SIG-M5 (cell line): Measurements from ENCODE around the gene MED25.

Experiments used
- DNase-seq: peaks from one replicate; lab custom pipeline; 2025; lab: John Stamatoyannopoulos, UW

MED25 gene

DNA sequence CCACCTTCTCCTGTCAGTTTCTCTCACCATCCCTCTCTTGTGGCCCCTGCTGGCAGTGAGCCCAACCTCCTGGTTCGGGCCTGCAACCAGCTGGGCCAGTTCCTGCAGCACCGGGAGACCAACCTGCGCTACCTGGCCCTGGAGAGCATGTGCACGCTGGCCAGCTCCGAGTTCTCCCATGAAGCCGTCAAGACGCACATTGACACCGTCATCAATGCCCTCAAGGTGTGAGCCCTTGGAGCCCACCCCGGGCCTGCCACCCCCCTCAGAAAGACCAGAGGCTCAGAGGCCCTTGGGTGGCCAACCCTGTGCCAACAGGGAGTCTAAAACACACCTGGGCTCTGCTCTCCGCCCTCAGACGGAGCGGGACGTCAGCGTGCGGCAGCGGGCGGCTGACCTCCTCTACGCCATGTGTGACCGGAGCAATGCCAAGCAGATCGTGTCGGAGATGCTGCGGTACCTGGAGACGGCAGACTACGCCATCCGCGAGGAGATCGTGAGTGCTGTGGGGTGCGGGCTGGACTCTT is 18.8 kb upstream of the MED25 start:
- DNase-seq = no peak

DNA sequence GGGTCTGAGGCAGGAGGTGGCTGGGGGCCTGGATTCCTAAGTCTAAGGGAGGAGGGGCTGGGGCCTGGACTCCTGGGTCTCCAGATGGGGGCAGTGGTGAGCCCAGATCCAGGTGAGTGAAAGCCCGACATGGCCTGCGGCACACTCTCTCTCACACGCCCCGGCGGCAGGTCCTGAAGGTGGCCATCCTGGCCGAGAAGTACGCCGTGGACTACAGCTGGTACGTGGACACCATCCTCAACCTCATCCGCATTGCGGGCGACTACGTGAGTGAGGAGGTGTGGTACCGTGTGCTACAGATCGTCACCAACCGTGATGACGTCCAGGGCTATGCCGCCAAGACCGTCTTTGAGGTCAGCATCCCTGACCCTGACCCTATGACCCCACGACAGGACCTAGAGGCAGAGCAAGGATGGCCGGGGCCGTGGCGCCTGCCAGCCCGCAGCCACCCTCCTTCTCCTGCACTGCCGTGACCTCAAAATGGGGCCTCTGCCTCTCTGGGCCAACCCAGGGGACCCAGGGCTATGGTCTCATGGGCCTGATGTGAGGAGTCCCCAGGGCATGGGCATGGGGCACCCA is 18.2 kb upstream of the MED25 start:
- no peak for DNase-seq

DNA sequence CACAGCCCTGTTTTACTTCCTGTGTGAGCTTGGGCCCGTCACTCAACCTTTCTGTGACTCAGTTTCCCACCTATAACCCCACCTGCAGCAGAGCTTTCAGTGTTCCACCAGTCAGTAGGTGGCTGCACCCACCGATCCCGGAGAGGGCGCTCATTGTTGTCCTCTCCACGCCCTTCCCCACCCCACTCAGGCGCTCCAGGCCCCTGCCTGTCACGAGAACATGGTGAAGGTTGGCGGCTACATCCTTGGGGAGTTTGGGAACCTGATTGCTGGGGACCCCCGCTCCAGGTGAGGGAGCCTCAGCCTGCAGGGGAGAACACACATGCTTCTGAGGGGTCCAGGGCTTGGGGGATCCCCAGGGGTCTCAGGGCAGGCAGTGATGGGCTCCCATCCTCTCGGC is 17.3 kb upstream of the MED25 start:
- no peak for DNase-seq

DNA sequence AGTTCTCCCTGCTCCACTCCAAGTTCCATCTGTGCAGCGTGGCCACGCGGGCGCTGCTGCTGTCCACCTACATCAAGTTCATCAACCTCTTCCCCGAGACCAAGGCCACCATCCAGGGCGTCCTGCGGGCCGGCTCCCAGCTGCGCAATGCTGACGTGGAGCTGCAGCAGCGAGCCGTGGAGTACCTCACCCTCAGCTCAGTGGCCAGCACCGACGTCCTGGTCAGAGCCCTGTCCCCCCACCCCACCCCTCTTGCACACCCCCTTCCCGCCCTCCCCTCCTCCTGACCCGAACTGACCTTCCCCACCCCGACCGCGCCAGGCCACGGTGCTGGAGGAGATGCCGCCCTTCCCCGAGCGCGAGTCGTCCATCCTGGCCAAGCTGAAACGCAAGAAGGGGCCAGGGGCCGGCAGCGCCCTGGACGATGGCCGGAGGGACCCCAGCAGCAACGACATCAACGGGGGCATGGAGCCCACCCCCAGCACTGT is 16.6 kb upstream of the MED25 start:
- DNase-seq = no peak

DNA sequence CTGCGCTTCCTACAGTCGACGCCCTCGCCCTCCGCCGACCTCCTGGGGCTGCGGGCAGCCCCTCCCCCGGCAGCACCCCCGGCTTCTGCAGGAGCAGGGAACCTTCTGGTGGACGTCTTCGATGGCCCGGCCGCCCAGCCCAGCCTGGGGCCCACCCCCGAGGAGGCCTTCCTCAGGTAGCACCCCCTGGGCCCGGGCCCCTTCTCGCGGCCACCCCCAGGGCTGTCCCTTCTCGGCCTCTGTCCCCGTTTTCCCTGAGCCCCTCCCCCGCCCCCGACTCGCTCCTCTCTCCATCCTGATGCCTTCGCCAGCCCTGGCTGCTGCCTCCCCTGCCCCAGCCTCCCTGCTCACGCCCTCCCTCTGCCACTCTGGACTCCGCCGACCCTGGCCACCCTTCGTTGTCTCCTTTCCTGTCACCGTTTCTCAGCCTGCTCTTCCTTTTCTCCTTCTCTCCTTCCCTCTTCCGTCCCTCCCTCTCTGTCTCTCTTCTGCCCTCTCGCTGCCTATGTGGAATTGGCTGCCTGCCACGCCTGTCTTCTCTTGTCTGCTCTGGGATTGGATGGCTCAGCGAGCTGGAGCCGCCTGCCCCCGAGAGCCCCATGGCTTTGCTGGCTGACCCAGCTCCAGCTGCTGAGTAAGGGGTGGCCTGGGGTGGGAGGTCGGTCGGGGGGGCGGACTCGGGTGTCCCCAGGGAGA is 16.0 kb upstream of the MED25 start:
- no peak for DNase-seq

DNA sequence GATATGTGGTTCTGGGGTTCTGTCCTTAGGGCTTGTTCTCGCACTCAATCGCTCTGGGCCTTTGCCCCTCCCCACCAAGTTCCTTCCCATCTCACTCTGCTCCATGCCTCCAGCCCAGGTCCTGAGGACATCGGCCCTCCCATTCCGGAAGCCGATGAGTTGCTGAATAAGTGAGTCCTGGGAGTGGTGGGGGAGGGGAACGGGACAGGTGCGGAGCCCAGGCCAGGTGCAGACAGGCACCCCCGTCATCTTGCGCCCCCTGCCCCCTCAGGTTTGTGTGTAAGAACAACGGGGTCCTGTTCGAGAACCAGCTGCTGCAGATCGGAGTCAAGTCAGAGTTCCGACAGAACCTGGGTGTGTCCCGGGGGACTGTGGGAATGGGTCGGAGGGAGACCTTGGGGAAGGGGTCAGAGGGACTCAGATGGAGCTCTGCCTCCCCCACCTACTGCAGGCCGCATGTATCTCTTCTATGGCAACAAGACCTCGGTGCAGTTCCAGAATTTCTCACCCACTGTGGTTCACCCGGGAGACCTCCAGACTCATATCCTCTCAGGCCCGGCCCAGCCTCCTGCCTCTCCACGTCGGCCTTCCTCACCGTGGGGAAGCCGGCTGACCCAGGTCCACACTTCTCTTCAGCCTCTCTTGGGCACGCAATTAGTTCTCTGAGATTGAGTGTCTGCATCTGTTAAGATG is 15.1 kb upstream of the MED25 start:
- no peak for DNase-seq

DNA sequence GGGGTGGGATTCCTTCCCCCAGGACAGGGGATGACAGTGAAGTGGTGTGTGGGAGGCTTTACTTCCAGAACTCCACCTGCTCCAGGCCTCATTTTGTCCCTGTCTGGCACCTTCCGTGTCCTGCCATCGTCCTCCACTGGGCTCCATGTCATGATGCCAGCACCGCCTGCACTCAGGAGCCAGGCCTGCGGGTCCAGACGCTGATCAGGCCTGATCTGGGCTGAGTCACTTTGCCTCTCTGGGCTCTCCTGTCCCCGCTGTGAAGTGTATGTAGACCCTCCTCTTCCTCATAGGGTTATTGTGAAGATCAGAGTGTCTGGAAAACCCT is 14.6 kb upstream of the MED25 start:
- no peak for DNase-seq

DNA sequence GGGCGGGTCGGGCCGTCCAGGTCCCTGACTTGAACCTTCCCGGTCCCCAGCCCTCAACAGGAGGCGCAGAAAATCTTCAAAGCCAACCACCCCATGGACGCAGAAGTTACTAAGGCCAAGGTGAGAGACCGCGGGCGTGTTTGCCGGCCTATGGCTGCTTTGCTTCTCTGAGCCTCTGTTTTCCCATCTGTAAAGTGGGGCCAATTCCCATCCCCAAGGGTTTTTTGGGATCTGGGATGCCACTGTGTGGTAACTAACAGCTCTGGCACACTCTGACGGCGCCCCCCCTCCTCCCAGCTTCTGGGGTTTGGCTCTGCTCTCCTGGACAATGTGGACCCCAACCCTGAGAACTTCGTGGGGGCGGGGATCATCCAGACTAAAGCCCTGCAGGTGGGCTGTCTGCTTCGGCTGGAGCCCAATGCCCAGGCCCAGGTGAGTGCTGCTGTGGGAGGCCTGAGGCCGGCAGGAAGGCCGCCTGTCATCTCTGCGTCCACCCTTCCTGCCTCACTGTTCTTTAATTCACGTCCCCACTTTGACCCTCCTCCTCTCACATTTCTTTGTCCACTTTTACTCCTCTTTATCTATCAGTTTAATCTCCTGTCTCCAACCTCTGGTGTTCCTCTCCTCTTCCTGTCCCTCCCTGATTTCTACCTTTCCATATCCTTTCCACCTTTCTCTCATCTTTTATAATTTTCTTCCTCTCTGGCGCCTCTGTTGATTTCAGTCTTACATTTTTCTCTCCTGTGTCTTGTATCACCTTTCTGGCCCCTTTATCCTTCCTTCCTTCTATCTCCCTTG is 12.1 kb upstream of the MED25 start:
- DNase-seq = no peak

DNA sequence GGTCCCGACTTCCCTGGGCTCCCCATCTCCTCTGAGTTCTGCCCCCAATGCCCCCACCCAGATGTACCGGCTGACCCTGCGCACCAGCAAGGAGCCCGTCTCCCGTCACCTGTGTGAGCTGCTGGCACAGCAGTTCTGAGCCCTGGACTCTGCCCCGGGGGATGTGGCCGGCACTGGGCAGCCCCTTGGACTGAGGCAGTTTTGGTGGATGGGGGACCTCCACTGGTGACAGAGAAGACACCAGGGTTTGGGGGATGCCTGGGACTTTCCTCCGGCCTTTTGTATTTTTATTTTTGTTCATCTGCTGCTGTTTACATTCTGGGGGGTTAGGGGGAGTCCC is 11.5 kb upstream of the MED25 start:
- no peak for DNase-seq

DNA sequence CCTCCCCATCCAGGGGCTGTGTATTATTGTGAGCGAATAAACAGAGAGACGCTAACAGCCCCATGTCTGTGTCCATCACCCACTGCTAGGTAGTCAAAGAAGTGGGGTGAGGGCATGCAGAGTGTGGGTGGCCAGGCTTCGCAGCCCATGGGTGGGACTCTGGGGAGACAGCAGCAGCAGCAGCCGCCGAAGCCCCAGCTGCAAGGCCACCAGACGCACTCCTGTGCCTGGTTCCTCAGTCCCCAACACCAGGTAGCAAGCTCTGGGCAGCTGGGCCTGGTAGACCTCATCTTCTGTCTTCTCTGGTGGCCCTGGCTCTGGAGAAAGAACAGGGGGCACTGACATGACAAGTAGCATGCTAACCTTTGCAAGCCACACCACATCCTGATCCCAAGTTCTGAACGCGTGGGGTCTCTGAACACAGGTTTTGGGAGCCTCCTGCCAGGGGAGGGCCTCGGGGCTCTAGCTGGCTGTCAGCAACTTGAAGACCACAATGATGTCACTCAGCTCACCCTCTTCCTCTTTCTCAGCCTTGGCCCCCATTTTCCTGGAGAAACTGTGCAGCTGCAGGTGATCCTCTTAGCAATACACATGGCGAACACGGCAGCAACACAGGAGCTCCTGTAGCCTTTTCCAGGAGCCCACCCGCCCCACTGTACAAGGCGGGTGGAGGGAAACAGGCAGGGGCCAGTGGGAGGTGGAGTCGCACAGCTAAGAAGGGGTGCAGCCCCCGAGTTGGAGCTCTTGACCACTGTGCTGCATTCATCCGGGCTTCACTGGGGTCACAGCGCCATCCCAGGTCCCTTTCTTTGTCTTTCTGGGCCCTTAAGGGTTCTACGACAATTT is 10.8 kb upstream of the MED25 start:
- no peak for DNase-seq

DNA sequence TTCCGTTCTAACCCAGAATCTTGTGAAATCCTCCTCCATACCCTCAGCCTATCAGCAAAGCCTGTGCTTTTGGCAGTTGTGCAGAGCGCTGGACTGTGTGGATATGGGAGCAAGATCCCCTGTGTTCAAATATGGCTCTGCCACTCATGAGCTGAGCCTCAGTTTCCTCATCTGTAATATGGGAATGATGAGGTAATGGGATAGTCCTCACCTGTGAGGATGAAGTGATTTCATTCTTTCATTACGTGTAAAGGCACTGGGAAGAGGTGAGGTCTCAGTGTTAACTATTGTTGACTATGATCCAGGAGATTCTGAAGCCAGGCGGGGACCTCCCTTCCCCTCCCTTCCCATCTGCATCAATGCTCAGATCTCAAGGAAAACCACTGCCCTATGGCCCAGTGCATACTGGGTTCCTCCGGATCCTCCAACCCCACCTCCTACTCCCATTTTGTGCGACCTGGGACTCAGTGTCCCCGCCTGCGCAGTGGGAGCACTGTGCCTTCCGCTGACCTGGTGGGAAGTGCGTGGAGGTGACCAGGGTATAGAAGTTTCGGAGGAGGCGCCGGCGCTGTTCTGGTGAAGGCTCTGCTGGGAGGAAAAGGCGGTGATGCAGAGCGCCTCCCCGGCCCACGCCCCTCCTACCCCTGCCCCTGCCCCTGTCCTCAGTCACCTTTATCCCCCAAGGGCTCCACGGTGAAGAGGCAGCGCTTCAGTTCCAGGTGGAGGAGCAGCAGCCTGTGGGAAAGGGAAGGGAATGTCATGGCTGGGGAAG is 10.0 kb upstream of the MED25 start:
- no peak for DNase-seq

DNA sequence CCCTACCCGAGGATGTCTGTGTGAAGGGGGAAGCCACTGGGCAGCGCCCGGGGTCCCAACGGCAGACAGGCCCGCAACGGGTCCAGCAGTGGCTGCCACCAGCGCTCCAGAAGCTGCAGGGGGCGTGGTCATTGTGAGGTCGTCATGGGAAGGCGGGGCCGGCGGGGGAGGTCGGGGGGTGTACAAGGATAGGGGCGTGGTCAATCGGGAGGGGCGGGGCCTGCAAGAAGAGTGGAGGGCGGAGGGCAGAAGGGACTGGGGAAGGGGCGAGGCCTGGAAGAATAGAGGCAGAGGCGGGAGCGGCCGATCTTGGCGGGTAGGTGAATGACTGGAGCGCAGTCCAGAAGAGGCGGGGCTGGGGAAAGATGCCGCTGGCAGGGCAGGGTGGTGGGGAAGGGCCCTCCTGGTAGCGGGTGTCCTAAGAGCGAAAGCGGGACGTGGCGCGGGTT is 9.4 kb upstream of the MED25 start:
- no peak for DNase-seq

DNA sequence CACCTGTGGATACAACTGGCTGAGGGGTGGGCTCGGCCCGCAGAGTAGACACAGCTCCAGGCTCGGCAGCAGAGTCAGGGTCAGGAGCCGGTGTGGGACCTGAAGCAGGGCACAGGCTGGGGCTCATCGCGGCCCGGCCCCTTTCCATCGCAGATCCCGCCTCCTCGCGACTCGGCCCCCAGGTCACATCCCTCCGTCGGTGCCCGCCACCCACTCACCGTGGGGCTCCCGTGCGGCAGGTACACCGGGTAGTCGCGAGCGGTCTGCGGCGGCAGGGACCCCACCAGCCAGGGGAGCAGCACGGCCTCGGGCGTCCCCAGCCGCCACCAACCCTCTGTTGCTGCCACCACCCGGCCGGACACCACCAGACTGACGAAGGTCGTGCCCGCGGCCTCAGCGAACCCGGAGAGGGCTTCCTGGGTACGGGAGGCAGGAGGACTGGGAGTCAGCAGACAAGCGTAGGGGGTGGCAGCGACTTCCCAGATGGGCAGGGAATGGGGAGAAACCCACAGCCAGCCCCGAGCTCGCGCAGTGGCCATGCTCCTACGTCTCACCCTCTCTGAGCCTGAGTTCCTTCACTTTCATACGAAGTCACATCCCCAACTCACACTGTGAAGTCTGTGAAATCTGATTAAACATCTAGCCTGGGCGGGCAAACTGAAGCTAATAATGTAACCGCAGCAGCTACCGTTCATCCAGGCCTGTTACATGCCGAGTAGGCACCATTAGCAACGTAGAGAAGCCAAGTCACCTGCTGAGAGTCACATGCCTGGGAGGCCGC is 8.7 kb upstream of the MED25 start:
- DNase-seq = no peak

DNA sequence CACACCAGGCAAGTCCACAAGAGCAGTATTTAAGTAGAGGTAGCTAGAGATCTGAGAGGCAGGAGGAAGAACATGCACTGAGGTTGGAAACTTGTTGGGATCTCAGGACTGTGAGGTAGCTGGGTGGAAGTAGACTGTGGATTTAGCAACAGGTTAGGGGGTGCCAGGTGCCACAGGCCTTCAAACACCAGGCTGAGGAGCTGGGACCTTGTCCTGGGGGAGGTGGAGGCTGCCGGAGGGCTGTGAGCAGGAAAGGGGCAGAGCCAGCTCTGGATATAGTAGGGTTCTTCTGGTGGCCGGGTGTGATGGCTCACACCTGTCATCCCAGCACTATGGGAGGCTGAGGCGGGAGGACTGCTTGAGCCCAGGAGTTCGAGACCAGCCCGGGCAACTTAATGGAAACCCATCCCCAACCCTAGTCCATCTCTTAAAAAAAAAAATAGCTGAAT is 8.1 kb upstream of the MED25 start:
- no peak for DNase-seq

DNA sequence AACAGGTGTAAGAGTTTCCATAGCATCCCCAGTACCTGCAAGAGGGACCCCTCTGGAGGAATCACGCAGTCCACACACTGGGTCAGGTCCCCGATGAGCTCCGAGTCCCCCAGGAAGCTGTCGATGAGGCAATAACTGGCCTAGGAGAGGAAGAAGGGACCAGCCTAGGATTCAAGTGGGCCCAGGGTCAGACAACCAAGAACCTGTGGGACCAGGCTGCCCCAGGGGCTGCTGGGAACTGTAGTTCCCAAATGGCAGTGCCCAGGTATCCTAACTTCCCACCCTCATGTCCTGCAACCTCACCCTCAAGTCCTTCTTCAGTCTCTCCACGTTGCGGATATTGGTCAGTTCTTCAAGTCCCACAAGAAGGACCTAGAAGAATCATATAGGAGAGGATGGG is 6.8 kb upstream of the MED25 start:
- no peak for DNase-seq

DNA sequence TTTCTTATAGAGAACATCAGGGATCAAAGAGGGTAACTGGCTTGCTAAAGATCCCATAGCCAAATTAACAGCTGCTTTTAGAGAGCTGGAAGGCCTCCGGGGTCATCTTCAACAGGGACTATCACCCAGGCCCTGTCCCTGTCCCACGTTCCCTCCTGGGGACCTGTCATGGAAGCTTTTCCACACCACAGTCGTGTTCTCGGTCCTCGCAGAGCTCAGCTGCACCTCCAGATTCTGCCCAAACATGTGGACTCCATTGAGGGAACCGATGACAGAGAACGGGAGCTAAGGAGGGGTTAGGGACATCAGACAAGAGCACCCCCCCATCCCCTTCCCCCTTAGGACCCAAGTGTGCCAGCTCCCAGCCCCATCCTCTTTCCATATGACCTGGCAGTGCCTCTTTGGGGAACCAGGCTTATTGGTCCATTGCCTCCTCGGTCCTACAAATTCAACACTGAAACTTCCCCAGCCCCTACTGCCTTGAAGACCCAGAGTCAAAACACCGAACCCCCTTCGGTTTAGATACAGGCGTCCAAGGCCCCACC is 5.6 kb upstream of the MED25 start:
- no peak for DNase-seq

DNA sequence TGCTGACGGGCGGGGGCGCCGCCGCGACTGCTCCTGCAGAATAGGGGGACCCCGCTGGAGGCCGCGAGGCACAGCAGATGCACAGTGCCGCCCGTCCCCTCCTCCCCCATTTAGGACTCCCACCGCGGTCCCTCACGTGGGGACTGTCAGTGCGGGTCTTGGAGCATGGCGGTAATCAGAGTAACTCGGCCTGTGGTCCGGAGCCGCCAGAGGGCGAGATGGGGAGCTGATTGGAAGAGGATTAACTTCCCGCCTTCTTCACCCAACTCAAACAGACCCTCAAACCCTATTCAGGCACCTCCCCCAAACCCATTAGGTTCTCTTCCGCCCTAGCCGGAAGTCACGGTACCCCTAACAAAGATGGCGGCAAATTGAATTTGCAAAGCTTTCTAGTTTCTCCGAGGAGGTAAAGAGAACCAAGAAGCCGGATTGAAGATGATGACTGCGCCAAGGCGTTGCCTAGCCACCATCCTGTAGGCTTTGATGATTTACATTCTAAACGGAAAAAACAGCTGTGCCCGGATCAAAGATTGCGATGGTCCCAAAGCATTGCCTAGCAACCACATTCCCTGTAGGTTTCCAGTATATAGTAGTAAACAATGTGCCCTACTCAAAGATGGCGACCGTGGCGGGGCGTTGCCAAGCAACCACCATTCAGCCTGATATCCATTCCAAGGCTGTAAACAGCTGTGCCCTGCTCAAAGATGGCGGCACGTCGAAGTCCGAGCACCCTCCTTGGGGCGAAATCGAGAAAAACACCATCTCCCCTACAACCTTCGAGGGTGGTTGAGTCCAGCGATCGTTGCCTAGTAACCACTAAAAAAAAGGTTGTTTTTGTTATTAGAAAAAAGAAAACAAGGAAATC is 4.9 kb upstream of the MED25 start, which contains the start of gene FUZ:
FUZ (minus strand) TSS at position 296 of the 865 bp plus-strand sequence; CDS start at position 110, 186 bp downstream.
- peak; percentile 95 for DNase-seq

DNA sequence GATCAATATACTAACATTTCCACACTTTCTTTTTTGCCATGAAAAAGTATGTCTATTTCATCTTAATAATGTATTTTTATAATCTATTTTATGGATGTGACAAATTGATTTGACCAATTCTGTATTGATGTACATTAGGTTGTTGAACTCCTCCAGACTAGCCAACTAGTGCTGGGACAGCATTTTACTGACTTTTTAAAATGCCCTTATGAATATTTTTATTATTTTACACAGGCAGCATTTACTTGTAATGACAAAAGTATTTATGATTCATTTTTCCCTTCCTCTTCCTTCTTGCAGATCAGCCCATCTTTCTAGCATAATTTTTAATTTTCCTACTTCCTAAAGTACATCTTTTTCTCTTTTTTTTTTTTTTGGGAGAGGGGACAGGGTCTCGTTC is 4.1 kb upstream of the MED25 start:
- DNase-seq = no peak

DNA sequence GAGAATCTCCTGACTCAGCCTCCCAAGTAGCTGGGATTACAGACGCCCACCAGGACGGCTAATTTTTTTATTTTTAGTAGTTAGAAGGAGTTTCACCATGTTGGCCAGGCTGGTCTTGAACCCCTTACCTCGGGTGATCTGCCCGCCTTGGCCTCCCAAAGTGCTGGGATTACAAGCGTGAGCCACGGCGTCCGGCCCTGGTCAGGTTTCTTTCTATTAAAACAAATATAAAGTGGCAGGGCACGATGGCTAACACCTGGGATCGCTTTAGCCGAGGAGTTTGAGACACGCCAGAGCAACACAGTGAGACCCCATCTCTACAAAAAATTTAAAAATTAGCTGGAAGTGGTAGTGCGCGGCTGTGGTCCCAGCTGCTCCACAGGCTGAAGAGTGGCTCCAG is 1.5 kb upstream of the MED25 start:
- no peak for DNase-seq
